B cell (primary cell): ENCODE data around the gene PRSS33. TPM values are rescaled to one million over a fixed set of nuclear protein-coding genes. Genes with fewer than 3 reads are reported as not detected.

Experiments used
- ATAC-seq: fragments of 200-7000 bp; cut with Tn5 transposase; one replicate; pipeline ENCODE4 v1.10.0; 2021; ENCODE audit warnings: low read depth, mild to moderate bottlenecking, moderate number of reproducible peaks, moderate library complexity
- CTCF ChIA-PET: fragments of 350-600 bp; sonication (Branson Sonifier 250); formaldehyde crosslinking; loops from one replicate; lab custom pipeline; 2021; ENCODE audit warnings: antibody characterized with exemption, inconsistent platforms; lab: Charles Lee
- POLR2A ChIA-PET: fragments of 350-600 bp; sonication (Branson Sonifier 250); formaldehyde crosslinking; loops from one replicate; lab custom pipeline; 2021; ENCODE audit warnings: antibody characterized with exemption; lab: Charles Lee
- DNase-seq: peaks from one replicate; pipeline ENCODE4 v3.0.0; 2013
- H2AFZ ChIP-seq: 2 replicates; pipeline ENCODE4 v1.6.1; 2012; ENCODE audit warnings: mild to moderate bottlenecking, low read depth, low read length; ENCODE audit not compliant: insufficient read depth, poor library complexity, severe bottlenecking
- H3K27ac ChIP-seq, 2 donors: 1 replicate in 1 of 2; 2 replicates in 1 of 2; pipeline ENCODE4 v1.5.1; 2012 to 2013; ENCODE audit warnings: low read length in 2 of 2, mild to moderate bottlenecking in 2 of 2, moderate library complexity in 1 of 2
- H3K27me3 ChIP-seq, 4 experiments: fragments of 200-600 bp in 1 of 4; sonication (generic) in 1 of 4; replicated peaks in 1 of 4; 1 replicate in 2 of 4; 2 replicates in 2 of 4; pipeline versions ENCODE4 v1.6.1 to v1.7.0; 2013 to 2016; ENCODE audit warnings: low read length in 3 of 4, mild to moderate bottlenecking in 2 of 4, mixed read lengths in 1 of 4, moderate library complexity in 1 of 4; ENCODE audit not compliant: insufficient read depth in 4 of 4, control insufficient read depth in 3 of 4; ENCODE audit errors: control extremely low read depth in 1 of 4
- H3K36me3 ChIP-seq, 2 experiments: replicated peaks in 1 of 2; 1 replicate in 1 of 2; 2 replicates in 1 of 2; pipeline versions ENCODE4 v1.6.1 to v1.7.1; 2013; ENCODE audit warnings: low read length in 1 of 2; ENCODE audit not compliant: insufficient read depth in 2 of 2, control insufficient read depth in 1 of 2; ENCODE audit errors: control extremely low read depth in 1 of 2, extremely low read depth in 1 of 2
- H3K4me1 ChIP-seq, 2 donors: fragments of 200-600 bp in 1 of 2; sonication (generic) in 1 of 2; 1 replicate in 1 of 2; 2 replicates in 1 of 2; pipeline versions ENCODE4 v1.5.1 to v1.6.1; 2013 to 2017; ENCODE audit warnings: low read length in 2 of 2; ENCODE audit not compliant: control insufficient read depth in 2 of 2, insufficient read depth in 2 of 2
- H3K4me2 ChIP-seq: replicated peaks from 2 replicates; pipeline ENCODE3; 2012; ENCODE audit warnings: mild to moderate bottlenecking, low read depth, low read length; ENCODE audit not compliant: poor library complexity, severe bottlenecking
- H3K4me3 ChIP-seq, 5 experiments: fragments of 200-600 bp in 1 of 5; sonication (generic) in 1 of 5; 1 replicate in 3 of 5; 2 replicates in 2 of 5; pipeline versions ENCODE4 v1.5.1 to v1.7.0; 2011 to 2016; ENCODE audit warnings: low read length in 4 of 5, mild to moderate bottlenecking in 4 of 5, low read depth in 2 of 5, control low read depth in 1 of 5, moderate library complexity in 1 of 5; ENCODE audit not compliant: insufficient read depth in 1 of 5; ENCODE audit errors: control extremely low read depth in 1 of 5, extremely low read depth in 1 of 5
- H3K79me2 ChIP-seq: fragments of 200-600 bp; sonication (generic); one replicate; pipeline ENCODE4 v1.6.0; 2016; ENCODE audit warnings: low read length; ENCODE audit not compliant: control insufficient read depth, insufficient read depth
- H3K9ac ChIP-seq: fragments of 200-600 bp; sonication (generic); 2 replicates; pipeline ENCODE4 v1.6.1; 2017; ENCODE audit warnings: mild to moderate bottlenecking, low read length, moderate library complexity
- H3K9me3 ChIP-seq, 3 donors: one replicate each; pipeline versions ENCODE4 v1.6.1 to v1.7.1; 2013; ENCODE audit warnings: low read length in 2 of 3; ENCODE audit not compliant: control insufficient read depth in 2 of 3, insufficient read depth in 1 of 3; ENCODE audit errors: control extremely low read depth in 1 of 3
- H4K20me1 ChIP-seq: 2 replicates; pipeline ENCODE4 v1.6.0; 2012; ENCODE audit warnings: mild to moderate bottlenecking, low read length; ENCODE audit not compliant: insufficient read depth, control insufficient read depth, poor library complexity, severe bottlenecking
- H3K27ac Mint-ChIP-seq: one replicate; pipeline ENCODE4 v1.8.0; 2021; ENCODE audit warnings: mixed read lengths
- H3K27me3 Mint-ChIP-seq: one replicate; pipeline ENCODE4 v1.8.0; 2021; ENCODE audit warnings: mixed read lengths
- H3K4me1 Mint-ChIP-seq: one replicate; pipeline ENCODE4 v1.8.0; 2021; ENCODE audit warnings: mixed read lengths
- H3K4me3 Mint-ChIP-seq: one replicate; pipeline ENCODE4 v1.8.0; 2021; ENCODE audit warnings: mixed read lengths
- H3K9me3 Mint-ChIP-seq: one replicate; pipeline ENCODE4 v1.8.0; 2022; ENCODE audit warnings: mixed read lengths; ENCODE audit not compliant: insufficient read depth
- CTCF ChIP-seq: fragments of 200-600 bp; IDR thresholded peaks from one replicate; pipeline ENCODE4 v1.8.0; 2022; ENCODE audit warnings: antibody characterized with exemption, mild to moderate bottlenecking
- EZH2 ChIP-seq: IDR thresholded peaks from 2 replicates; pipeline ENCODE4 v1.6.1; 2012; ENCODE audit warnings: borderline replicate concordance, low read depth, mild to moderate bottlenecking, moderate library complexity, low read length; ENCODE audit not compliant: insufficient read depth, poor library complexity, severe bottlenecking
- WGBS: methylation state at CpG from one replicate; pipeline ENCODE4 v1.1.5; 2013; ENCODE audit warnings: missing lambda C conversion rate; ENCODE audit not compliant: insufficient coverage; 5-methylcytosine and 5-hydroxymethylcytosine counted together
- intact Hi-C: fragments of 100-400 bp; cut with micrococcal nuclease; formaldehyde crosslinking; loops from one replicate; pipeline ENCODE4 v1.10.0; 2022
- polyA plus RNA-seq: library from polyadenylated mRNA; depleted of rRNA; stranded (reverse); fragments of >200 nt; gene quantifications from 2 replicates; pipeline ENCODE4 v1.2.3, GENCODE V29; 2012
- total RNA-seq, 2 donors: library from RNA; stranded (reverse); fragments of 120-200 nt in 1 of 2; gene quantifications; 1 replicate in 1 of 2; 2 replicates in 1 of 2; pipeline versions ENCODE4 v1.2.3 to v1.2.4, GENCODE V29; 2013 to 2022

Gene PRSS33
- total and polyA plus RNA-seq, 2 donors (not counting 1 experiment from before 2014, with no cell fraction given): not detected

- Mint-ChIP-seq H3K4me3 (no peak overlapping the region), H3K27ac (no peak overlapping the region), H3K4me1 (no peaks in the 10 kb centered on the region), H3K27me3 (peaks cover 8% of the 10 kb centered on the region), H3K9me3 (no peaks in the 10 kb centered on the region)
- no peak overlapping the region for H2AFZ ChIP-seq
- H3K27me3 ChIP-seq: peaks cover 0 to 17% (median 1%) of the 10 kb centered on the region in 4 experiments
- no peaks in the 10 kb centered on the region for H3K9me3 ChIP-seq
- 91% methylated on average over 18 of the region's 19 CpGs for WGBS
- no peak overlapping the region for H3K27ac ChIP-seq
- no peak for ATAC-seq
- no peak overlapping the region for H3K4me2 ChIP-seq
- DNase-seq: no peak
- POLR2A ChIA-PET: no interaction called here
- no peaks in the 10 kb centered on the region for H3K79me2 ChIP-seq
- TF ChIP-seq CTCF (no peak), EZH2 (no peak)
- intact Hi-C loops: no loop called here
- H3K9ac ChIP-seq: no peak overlapping the region
- H3K4me1 ChIP-seq: no peaks in the 10 kb centered on the region
- H3K4me3 ChIP-seq: no peak overlapping the region
- H4K20me1 ChIP-seq: no peaks in the 10 kb centered on the region
- CTCF ChIA-PET: no interaction called here
- no peaks in the 10 kb centered on the region for H3K36me3 ChIP-seq
Observed at GRCh38 chr16:2826591-2827373, 39.4 kb upstream of the PRSS33 start.

GRCh38 chr16:2825906-2826305 is 38.5 kb upstream of the PRSS33 start:
- Histone ChIP-seq H3K79me2 (no peaks in the 10 kb centered on the region), H4K20me1 (no peaks in the 10 kb centered on the region), H2AFZ (no peak overlapping the region), H3K4me3 (no peak overlapping the region), H3K4me1 (no peaks in the 10 kb centered on the region), H3K27ac (no peak overlapping the region), H3K9me3 (no peaks in the 10 kb centered on the region), H3K4me2 (no peak overlapping the region), H3K36me3 (no peaks in the 10 kb centered on the region), H3K27me3 (peaks cover 0 to 11% (median under 1%) of the 10 kb centered on the region in 4 experiments), H3K9ac (no peak overlapping the region)
- 77% methylated on average over 5 of the region's 11 CpGs for WGBS
- Mint-ChIP-seq H3K27ac (no peak overlapping the region), H3K4me3 (no peak overlapping the region), H3K27me3 (peaks cover 6% of the 10 kb centered on the region), H3K4me1 (no peaks in the 10 kb centered on the region), H3K9me3 (no peaks in the 10 kb centered on the region)
- no peak for ATAC-seq
- no peak for TF ChIP-seq CTCF
- TF ChIP-seq EZH2: no peak
- CTCF ChIA-PET: no interaction called here
- POLR2A ChIA-PET: no interaction called here
- DNase-seq: no peak
- intact Hi-C loops: no loop called here
